HEK293 (cell line): ENCODE data around the gene CLPTM1.

Source experiments
- CTCF ChIA-PET: fragments of 350-600 bp; formaldehyde crosslinking; extraction: SDS; loops from one replicate; lab custom pipeline; 2021; ENCODE audit warnings: antibody characterized with exemption; lab: Yijun Ruan, JAX
- POLR2A ChIA-PET: fragments of 300-600 bp; formaldehyde crosslinking; extraction: SDS; loops from one replicate; lab custom pipeline; 2020; ENCODE audit warnings: antibody characterized with exemption, inconsistent platforms; lab: Yijun Ruan, JAX
- H3K27ac ChIP-seq: fragments of 200-500 bp; sonication (Bioruptor generic); 2 replicates; pipeline ENCODE4 v1.5.1; 2014; ENCODE audit warnings: low read depth, low read length, control low read depth, inconsistent platforms; ENCODE audit errors: extremely low read depth
- H3K36me3 ChIP-seq, 2 experiments: fragments of 200-500 bp in 1 of 2; sonication (Bioruptor generic) in 1 of 2; 1 replicate in 1 of 2; 2 replicates in 1 of 2; pipeline ENCODE4 v1.5.1; 2014 to 2017; ENCODE audit warnings: inconsistent platforms in 2 of 2, low read length in 2 of 2; ENCODE audit not compliant: control insufficient read depth in 2 of 2, insufficient read depth in 1 of 2
- H3K4me1 ChIP-seq: fragments of 200-500 bp; sonication (Bioruptor generic); 2 replicates; pipeline ENCODE4 v1.5.1; 2014; ENCODE audit warnings: mild to moderate bottlenecking, low read length, inconsistent platforms; ENCODE audit not compliant: control insufficient read depth, insufficient read depth
- H3K4me3 ChIP-seq: 2 replicates; pipeline ENCODE4 v1.5.1; 2011; ENCODE audit warnings: low read depth, mild to moderate bottlenecking, control low read depth, low read length, moderate library complexity
- H3K9me3 ChIP-seq: fragments of 200-500 bp; sonication (Bioruptor generic); 2 replicates; pipeline ENCODE4 v1.5.1; 2014; ENCODE audit warnings: low read depth, low read length, inconsistent platforms; ENCODE audit not compliant: control insufficient read depth, insufficient read depth
- KLF9 ChIP-seq: fragments of 450-650 bp; formaldehyde crosslinking; IDR thresholded peaks from 2 replicates; pipeline ENCODE4 v1.5.1; 2016; ENCODE audit warnings: missing biosample characterization, missing genetic modification characterization, low read depth
- PRDM10 ChIP-seq: fragments of 450-650 bp; formaldehyde crosslinking; IDR thresholded peaks from 2 replicates; pipeline ENCODE4 v1.5.1; 2016; ENCODE audit warnings: missing biosample characterization, missing genetic modification characterization
- RBAK ChIP-seq: fragments of 450-650 bp; formaldehyde crosslinking; IDR thresholded peaks from 2 replicates; pipeline ENCODE4 v1.5.1; 2016; ENCODE audit warnings: missing biosample characterization, missing genetic modification characterization
- SALL2 ChIP-seq: fragments of 450-650 bp; formaldehyde crosslinking; IDR thresholded peaks from 2 replicates; pipeline ENCODE4 v1.5.0; 2017; ENCODE audit warnings: missing biosample characterization, mild to moderate bottlenecking, missing genetic modification characterization, borderline replicate concordance
- ZBTB10 ChIP-seq: fragments of 450-650 bp; formaldehyde crosslinking; IDR thresholded peaks from 2 replicates; pipeline ENCODE4 v1.5.1; 2016; ENCODE audit warnings: missing biosample characterization, missing genetic modification characterization
- ZBTB8A ChIP-seq: fragments of 450-650 bp; formaldehyde crosslinking; IDR thresholded peaks from 2 replicates; pipeline ENCODE4 v1.5.1; 2016; ENCODE audit warnings: missing biosample characterization, missing genetic modification characterization
- ZNF157 ChIP-seq: fragments of 450-650 bp; formaldehyde crosslinking; IDR thresholded peaks from 2 replicates; pipeline ENCODE4 v1.5.1; 2016; ENCODE audit warnings: missing biosample characterization, missing genetic modification characterization
- ZNF174 ChIP-seq: fragments of 450-650 bp; formaldehyde crosslinking; IDR thresholded peaks from 2 replicates; pipeline ENCODE4 v1.5.0; 2017; ENCODE audit warnings: missing biosample characterization, mild to moderate bottlenecking, missing genetic modification characterization
- ZNF184 ChIP-seq: fragments of 450-650 bp; IDR thresholded peaks from 2 replicates; pipeline ENCODE4 v1.5.1; 2018; ENCODE audit warnings: missing biosample characterization, mild to moderate bottlenecking, missing genetic modification characterization
- ZNF19 ChIP-seq: fragments of 450-650 bp; formaldehyde crosslinking; IDR thresholded peaks from 2 replicates; pipeline ENCODE4; 2016; ENCODE audit warnings: missing biosample characterization, missing genetic modification characterization, low read depth
- ZNF223 ChIP-seq: fragments of 450-650 bp; formaldehyde crosslinking; IDR thresholded peaks from 2 replicates; pipeline ENCODE4 v1.5.1; 2016; ENCODE audit warnings: missing biosample characterization, missing genetic modification characterization
- ZNF341 ChIP-seq: fragments of 450-650 bp; formaldehyde crosslinking; IDR thresholded peaks from 2 replicates; pipeline ENCODE4; 2016; ENCODE audit warnings: low read depth, missing biosample characterization, missing genetic modification characterization
- ZNF366 ChIP-seq: fragments of 450-650 bp; formaldehyde crosslinking; conservative IDR thresholded peaks from 2 replicates; pipeline ENCODE4 v1.5.1; 2016; ENCODE audit warnings: missing biosample characterization, missing genetic modification characterization
- ZNF404 ChIP-seq: fragments of 450-650 bp; formaldehyde crosslinking; IDR thresholded peaks from 2 replicates; pipeline ENCODE4 v1.5.1; 2017; ENCODE audit warnings: missing biosample characterization, missing genetic modification characterization
- ZNF48 ChIP-seq: fragments of 450-650 bp; formaldehyde crosslinking; IDR thresholded peaks from 2 replicates; pipeline ENCODE4 v1.5.1; 2016; ENCODE audit warnings: missing biosample characterization, missing genetic modification characterization
- ZNF555 ChIP-seq: fragments of 450-650 bp; formaldehyde crosslinking; conservative IDR thresholded peaks from 2 replicates; pipeline ENCODE4 v1.5.1; 2017; ENCODE audit warnings: missing biosample characterization, mild to moderate bottlenecking, missing genetic modification characterization, inconsistent platforms
- ZNF571 ChIP-seq: fragments of 450-650 bp; formaldehyde crosslinking; IDR thresholded peaks from 2 replicates; pipeline ENCODE4 v1.5.0; 2017; ENCODE audit warnings: missing biosample characterization, missing genetic modification characterization
- ZNF621 ChIP-seq: fragments of 450-650 bp; formaldehyde crosslinking; IDR thresholded peaks from 2 replicates; pipeline ENCODE4 v1.5.1; 2017; ENCODE audit warnings: missing biosample characterization, missing genetic modification characterization
- ZSCAN23 ChIP-seq: fragments of 450-650 bp; formaldehyde crosslinking; IDR thresholded peaks from 2 replicates; pipeline ENCODE4 v1.5.1; 2016; ENCODE audit warnings: missing biosample characterization, missing genetic modification characterization
- ZSCAN5A ChIP-seq: fragments of 450-650 bp; formaldehyde crosslinking; IDR thresholded peaks from 2 replicates; pipeline ENCODE4 v1.5.1; 2016; ENCODE audit warnings: missing biosample characterization, missing genetic modification characterization
- ZXDB ChIP-seq: fragments of 450-650 bp; formaldehyde crosslinking; IDR thresholded peaks from 2 replicates; pipeline ENCODE4 v1.5.1; 2016; ENCODE audit warnings: missing biosample characterization, missing genetic modification characterization
- TF ChIP-seq, protein P1 (sequence below): fragments of 450-650 bp; formaldehyde crosslinking; IDR thresholded peaks from 2 replicates; pipeline ENCODE4 v1.5.1; 2017; ENCODE audit warnings: missing biosample characterization, mild to moderate bottlenecking, missing genetic modification characterization, moderate library complexity
- TF ChIP-seq, protein P2 (sequence below): fragments of 450-650 bp; formaldehyde crosslinking; IDR thresholded peaks from 2 replicates; pipeline ENCODE4 v1.5.1; 2017; ENCODE audit warnings: missing biosample characterization, missing genetic modification characterization
- TF ChIP-seq, protein P3 (sequence below): fragments of 450-650 bp; formaldehyde crosslinking; IDR thresholded peaks from 2 replicates; pipeline ENCODE4 v1.5.1; 2016; ENCODE audit warnings: missing biosample characterization, missing genetic modification characterization

CLPTM1 gene

GRCh38 chr19:44990459-44990858 lies 35.3 kb downstream of the CLPTM1 start:
- Histone ChIP-seq H3K9me3 (no peaks in the 10 kb centered on the region), H3K4me3 (no peak overlapping the region), H3K4me1 (no peaks in the 10 kb centered on the region), H3K27ac (no peak overlapping the region), H3K36me3 (peaks cover 15 to 74% of the 10 kb centered on the region in 2 experiments)
- ChIA-PET CTCF (interaction anchor here (0.8 to 2.9 kb wide), 6 partner anchors 10 to 349 kb away, joined by 3 to 22 read pairs (median 4); partner anchors contain the start of gene RELB), POLR2A (no interaction called here)
- no peak for TF ChIP-seq SALL2
- no peak for TF ChIP-seq ZNF404
- TF ChIP-seq ZXDB (tag by site-specific recombination) = no peak
- TF ChIP-seq ZNF341 (tag by site-specific recombination) = no peak
- no peak for TF ChIP-seq ZNF48 (tag by site-specific recombination)
- no peak for TF ChIP-seq ZNF571 (tag by site-specific recombination)
- no peak for TF ChIP-seq RBAK (tag by site-specific recombination)
- TF ChIP-seq ZNF184 (tag by site-specific recombination) = no peak

GRCh38 chr19:44990966-44991365 lies 35.8 kb downstream of the CLPTM1 start:
- no peak overlapping the region for H3K4me3 ChIP-seq
- H3K9me3 ChIP-seq = no peaks in the 10 kb centered on the region
- H3K4me1 ChIP-seq = no peaks in the 10 kb centered on the region
- ChIA-PET POLR2A (no interaction called here), CTCF (interaction anchor here (1.3 to 1.5 kb wide), 2 partner anchors 39 to 66 kb away, joined by 3 read pairs; no protein-coding TSS in a partner anchor)
- peaks cover 13 to 69% of the 10 kb centered on the region in 2 experiments for H3K36me3 ChIP-seq
- no peak overlapping the region for H3K27ac ChIP-seq
- TF ChIP-seq ZNF621 (tag by site-specific recombination) (no peak), ZNF48 (tag by site-specific recombination) (no peak), ZBTB8A (no peak), ZNF366 (tag by site-specific recombination) (no peak), ZNF157 (tag by site-specific recombination) (no peak), ZNF174 (tag by site-specific recombination) (no peak), PRDM10 (no peak), ZNF555 (tag by site-specific recombination) (no peak), ZNF19 (tag by site-specific recombination) (no peak), KLF9 (no peak), ZBTB10 (no peak), ZNF223 (no peak), ZSCAN5A (tag by site-specific recombination) (no peak), ZSCAN23 (tag by site-specific recombination) (no peak), ZNF341 (tag by site-specific recombination) (no peak)
- TF ChIP-seq, protein P1, sequence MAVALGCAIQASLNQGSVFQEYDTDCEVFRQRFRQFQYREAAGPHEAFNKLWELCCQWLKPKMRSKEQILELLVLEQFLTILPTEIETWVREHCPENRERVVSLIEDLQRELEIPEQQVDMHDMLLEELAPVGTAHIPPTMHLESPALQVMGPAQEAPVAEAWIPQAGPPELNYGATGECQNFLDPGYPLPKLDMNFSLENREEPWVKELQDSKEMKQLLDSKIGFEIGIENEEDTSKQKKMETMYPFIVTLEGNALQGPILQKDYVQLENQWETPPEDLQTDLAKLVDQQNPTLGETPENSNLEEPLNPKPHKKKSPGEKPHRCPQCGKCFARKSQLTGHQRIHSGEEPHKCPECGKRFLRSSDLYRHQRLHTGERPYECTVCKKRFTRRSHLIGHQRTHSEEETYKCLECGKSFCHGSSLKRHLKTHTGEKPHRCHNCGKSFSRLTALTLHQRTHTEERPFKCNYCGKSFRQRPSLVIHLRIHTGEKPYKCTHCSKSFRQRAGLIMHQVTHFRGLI = no peak
- TF ChIP-seq, protein P2, sequence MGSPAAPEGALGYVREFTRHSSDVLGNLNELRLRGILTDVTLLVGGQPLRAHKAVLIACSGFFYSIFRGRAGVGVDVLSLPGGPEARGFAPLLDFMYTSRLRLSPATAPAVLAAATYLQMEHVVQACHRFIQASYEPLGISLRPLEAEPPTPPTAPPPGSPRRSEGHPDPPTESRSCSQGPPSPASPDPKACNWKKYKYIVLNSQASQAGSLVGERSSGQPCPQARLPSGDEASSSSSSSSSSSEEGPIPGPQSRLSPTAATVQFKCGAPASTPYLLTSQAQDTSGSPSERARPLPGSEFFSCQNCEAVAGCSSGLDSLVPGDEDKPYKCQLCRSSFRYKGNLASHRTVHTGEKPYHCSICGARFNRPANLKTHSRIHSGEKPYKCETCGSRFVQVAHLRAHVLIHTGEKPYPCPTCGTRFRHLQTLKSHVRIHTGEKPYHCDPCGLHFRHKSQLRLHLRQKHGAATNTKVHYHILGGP (tag by site-specific recombination) = no peak
- TF ChIP-seq, protein P3, sequence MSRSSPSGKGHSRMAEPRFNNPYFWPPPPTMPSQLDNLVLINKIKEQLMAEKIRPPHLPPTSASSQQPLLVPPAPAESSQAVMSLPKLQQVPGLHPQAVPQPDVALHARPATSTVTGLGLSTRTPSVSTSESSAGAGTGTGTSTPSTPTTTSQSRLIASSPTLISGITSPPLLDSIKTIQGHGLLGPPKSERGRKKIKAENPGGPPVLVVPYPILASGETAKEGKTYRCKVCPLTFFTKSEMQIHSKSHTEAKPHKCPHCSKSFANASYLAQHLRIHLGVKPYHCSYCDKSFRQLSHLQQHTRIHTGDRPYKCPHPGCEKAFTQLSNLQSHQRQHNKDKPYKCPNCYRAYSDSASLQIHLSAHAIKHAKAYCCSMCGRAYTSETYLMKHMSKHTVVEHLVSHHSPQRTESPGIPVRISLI (tag by site-specific recombination) = no peak
